Stimulated activated CD8-positive, alpha-beta memory T cell treated with anti-CD3 and anti-CD28 coated beads, Interleukin-7, amount 100 ng/mL, for 48 hours (primary cell): ENCODE data around the gene MYO5B.
"Not testable (repeated sequence)": the region's sequence is repeated elsewhere in the genome, so short reads cannot be mapped to it uniquely, and the experiment has no call there.

Source experiments
- DNase-seq, 2 donors: peaks; one replicate each; pipeline ENCODE4 v3.0.0-alpha.2; 2020; ENCODE audit warnings: low read depth in 1 of 2; ENCODE audit errors: extremely low read depth in 1 of 2

Gene MYO5B

DNA sequence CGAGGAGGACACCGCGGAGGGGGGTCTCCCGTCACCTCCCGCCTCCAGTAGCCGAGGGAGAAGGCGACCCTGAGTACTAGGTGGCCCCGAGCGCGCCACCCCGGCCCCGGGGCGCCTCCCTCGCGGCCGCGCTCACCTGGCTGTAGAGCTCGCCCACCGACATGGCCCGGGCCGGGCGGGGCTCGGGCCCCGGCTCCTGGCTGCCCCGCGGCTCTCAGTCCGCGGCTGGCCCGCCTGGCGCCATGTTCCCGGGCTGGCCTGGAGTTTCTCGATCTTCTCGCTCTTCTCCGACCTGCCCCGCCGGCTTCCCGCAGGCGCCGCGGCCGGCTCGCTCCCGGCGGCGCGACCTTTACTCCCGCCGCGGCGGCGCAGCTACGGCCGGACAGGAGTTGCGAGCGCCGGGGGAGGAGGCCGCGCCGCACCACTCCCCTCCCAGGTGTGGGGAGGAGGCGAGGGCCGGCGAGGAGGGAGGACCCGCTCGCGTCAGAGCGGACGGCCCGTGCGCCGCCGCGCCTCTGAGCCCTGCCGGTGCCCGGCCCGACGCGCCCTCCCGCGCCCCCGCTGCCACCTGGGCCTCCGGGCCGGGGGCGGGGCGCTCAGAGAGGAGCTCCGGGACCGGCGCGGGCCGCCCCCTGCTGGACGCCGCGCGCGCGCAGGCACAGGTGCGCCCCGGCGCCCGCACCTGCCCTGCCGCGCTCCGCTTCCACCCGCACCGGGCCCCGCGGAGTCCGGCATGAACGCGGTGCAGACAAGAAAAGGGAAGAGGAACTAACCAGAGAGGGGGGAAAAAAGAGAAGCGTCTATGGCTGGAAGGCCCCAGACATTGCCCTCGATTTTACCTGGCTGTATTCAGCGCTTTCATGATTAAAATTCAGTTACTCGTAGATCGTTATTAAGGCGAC lies at the start of gene MYO5B:
Gene MYO5B, minus strand, starts transcription at position 517 of the 902 bp plus-strand sequence. Its CDS starts 354 bp downstream, at position 163.
- no peak for DNase-seq

DNA sequence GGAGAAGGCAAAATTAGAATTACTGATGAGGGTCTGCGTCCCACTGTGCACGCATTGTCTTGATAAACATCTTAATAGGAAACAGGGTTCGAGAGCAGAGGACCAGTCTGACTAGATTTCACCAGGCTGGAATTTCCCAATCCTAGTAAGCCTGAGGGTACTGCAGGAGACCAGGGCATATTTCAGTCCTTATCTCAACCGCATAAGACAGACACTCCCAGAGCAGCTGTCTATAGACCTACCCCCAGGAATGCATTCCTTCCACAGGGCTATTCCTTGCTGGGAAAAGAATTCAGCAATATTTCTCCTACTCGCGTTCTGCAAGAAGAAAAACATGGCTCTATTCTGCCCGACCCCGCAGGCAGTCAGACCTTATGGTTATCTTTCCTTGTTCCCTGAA lies 46.8 kb upstream of the MYO5B start:
- DNase-seq = not testable (repeated sequence)

- DNase-seq = no peak
These were observed 45.2 kb upstream of the MYO5B start for GRCh38 chr18:50240080-50240563.

GRCh38 chr18:50232419-50232818 lies 37.5 kb upstream of the MYO5B start:
- DNase-seq = no peak

GRCh38 chr18:50231621-50232020 lies 36.7 kb upstream of the MYO5B start:
- DNase-seq = no peak

DNA sequence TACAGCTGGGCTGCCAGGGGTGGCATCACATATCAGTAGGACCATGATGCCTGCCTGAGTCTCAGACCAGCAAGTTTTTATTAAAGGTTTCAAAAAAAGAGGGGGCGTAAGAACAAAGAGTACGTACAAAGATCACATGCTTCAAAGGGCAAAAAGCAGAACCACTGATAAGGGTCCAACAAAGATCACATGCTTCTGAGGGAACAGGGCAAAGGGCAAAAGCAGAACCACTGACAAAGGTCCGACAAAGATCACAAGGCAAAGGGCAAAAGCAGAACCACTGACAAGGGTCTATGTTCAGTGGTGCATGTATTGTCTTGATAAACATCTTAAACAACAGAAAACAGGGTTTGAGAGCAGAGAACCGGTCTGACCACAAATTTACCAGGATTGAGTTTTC lies 25.3 kb upstream of the MYO5B start:
- DNase-seq = not testable (repeated sequence)

- peak in 1 of 2 donors; percentile 11 for DNase-seq
These were observed 23.7 kb upstream of the MYO5B start for GRCh38 chr18:50218432-50219197.

DNA sequence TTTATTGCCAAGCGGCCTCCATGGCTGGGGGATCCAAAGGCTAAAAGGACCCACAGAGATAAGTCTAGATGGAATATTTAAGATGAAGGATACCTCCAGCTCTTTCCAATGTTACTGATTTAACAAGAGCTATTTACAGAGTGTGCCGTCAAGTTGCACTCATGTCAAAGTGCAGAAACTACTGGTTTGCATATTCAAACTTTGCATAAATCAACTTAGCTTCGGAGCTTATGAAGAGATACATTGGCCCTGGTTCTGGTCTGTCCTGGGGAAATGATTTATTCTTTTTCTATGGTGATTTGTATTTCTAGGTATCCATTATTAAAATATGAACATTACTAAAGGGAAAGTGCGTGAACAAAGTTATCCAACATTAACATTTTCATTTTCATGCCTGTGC lies 14.4 kb upstream of the MYO5B start:
- DNase-seq = no peak

- no peak for DNase-seq
These were observed 12.8 kb upstream of the MYO5B start for GRCh38 chr18:50207722-50208121.

DNA sequence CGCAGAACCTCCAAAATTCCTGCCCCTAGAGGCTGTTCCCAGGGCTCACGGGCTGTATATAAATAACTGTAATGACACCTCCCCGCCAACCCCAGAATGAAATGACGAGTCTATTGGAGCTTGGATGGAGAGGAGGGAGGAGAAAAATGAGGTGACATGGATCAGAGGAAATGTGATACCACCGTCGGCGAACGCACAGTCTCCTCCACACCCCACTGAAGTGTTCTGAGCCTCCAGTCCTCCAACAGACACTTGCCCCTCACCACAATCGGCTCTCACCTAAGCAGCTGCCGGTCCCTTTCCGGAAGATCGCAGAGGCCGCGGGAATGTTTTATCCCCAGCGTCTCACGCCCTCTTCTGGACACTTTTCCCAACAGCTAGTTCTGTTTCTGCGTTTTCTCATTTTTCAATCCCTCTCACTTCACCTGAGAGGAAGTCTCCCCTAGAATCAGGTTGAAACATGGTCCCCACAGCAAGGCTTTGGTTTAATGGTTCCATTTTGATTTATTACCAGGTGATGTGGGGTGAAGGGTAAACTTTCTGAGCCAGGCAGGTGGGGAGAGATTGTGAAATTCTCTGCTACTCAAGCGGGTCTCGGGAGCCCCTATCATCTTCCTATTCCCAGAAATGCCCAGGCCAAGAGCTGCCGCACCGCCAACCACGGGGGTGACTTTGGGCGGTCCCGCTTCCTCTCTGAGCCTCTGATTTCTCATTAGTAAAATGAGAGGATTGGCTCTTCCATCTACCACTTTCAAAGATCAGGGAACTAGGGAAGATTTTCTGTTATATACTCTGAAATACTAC lies 9.1 kb upstream of the MYO5B start:
- no peak for DNase-seq

- no peak for DNase-seq
These were observed 6.6 kb upstream of the MYO5B start for GRCh38 chr18:50201476-50202018.

GRCh38 chr18:50199921-50200320 lies 5.0 kb upstream of the MYO5B start:
- DNase-seq = no peak

DNA sequence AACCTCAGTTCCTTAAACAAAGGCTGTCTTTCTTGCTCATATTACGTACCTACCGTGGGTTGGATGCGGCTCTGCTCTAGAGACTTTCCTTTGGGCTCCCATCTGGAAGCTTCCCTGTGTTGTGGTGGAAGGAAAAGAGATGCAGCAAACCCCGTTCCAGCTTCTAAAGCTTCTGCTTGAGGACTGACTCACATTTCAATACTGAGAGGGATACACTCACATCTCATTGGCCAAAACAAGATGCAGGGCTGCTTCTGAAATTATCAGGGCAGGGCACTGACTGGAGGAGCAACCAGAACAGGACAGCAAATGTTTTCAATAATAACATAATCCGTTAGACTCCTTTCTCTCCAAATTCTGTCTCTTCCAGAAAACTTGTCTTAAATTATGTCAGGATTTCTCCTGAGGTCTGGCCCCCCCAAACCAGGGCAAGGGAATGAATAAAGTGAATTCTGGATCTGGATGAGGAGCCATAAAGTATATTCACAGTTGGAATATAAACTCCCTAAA lies 4.5 kb upstream of the MYO5B start:
- DNase-seq = no peak

- DNase-seq = no peak
These were observed 1.3 kb upstream of the MYO5B start for GRCh38 chr18:50196261-50196660.

DNA sequence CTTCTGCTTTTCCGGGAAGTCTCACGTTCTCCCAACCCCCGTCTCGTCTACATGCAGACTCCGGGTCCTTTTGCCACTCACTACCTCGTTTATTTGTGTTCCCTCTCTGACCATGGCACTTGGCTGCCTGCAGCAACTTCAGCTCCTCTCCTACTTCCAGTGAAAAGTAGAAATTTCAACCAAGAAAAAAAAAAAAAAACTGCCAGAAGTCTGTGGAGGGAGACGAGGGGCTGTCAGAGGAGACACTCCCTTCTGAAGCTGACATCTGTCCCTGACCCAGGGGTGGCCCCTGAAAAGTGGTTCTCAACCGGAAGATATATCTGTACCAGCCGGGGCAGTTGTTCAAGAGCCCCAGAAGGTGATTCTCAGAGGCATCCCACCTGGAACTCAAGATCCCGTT lies 742 bp upstream of the MYO5B start:
- DNase-seq = no peak

GRCh38 chr18:50193796-50194630 lies 934 bp downstream of the MYO5B start:
- DNase-seq = no peak

- DNase-seq = no peak
These were observed 1.8 kb downstream of the MYO5B start for GRCh38 chr18:50192995-50193795.

- DNase-seq = no peak
These were observed 4.0 kb downstream of the MYO5B start for GRCh38 chr18:50190926-50191325.

- no peak for DNase-seq
These were observed 4.7 kb downstream of the MYO5B start for GRCh38 chr18:50190236-50190635.
